Measurements from ENCODE around the gene XYLB. TPM values are rescaled to one million over a fixed set of nuclear protein-coding genes. Genes with fewer than 3 reads are reported as not detected.

The XYLB gene
- total RNA-seq, 1 experiment from 2014 or later, result 14.0 TPM

DNA sequence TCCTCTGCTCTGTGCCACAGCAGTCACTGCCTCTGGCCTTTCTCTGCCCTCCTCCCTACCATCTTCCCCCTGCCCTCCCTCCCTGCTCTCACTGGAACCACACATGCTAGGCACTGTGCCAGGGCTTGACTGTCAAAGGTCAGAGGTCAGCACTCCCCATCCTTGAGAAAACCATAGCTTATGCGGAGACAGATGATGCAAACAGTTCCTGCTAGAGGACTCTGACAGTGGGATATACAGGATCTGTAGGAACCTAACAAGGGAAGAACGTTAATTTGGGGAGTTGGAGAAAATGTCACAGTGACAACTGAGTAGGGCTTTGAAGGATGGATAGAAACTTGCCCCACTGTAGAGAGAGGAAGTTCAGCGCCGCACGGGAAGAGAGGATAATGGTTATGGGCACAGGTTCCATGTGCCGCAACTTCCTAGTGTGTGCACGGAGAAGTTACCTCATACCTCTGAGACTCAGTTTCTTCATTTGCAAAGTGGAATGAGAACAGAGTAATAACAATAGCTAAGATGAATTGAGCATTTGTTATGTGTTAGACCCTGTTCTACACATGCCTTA, 29.3 kb upstream of the XYLB start:
- H3K4me3 ChIP-seq (replicated peaks in 1 of 2; ENCODE audit: low read depth in 1 of 2, low read length in 2 of 2), result no peak overlapping the region
- H3K4me2 ChIP-seq (ENCODE audit: low read length), result no peak overlapping the region
- CTCF ChIA-PET, result no interaction called here
- no peak overlapping the region for H3K9ac ChIP-seq (ENCODE audit: low read length)
- no peak for TF ChIP-seq RAD21 (IDR thresholded peaks at IDR 0.05; ENCODE audit: low read depth)
- TF ChIP-seq POLR2AphosphoS5 (IDR thresholded peaks at IDR 0.05; ENCODE audit: low read depth, low read length), result no peak
- TF ChIP-seq SP1 (IDR thresholded peaks at IDR 0.05; ENCODE audit: low read depth), result no peak
- no peak for TF ChIP-seq CBX3 (IDR thresholded peaks at IDR 0.05; ENCODE audit: low read depth)
- no peak for TF ChIP-seq ZNF274 (IDR thresholded peaks at IDR 0.05; ENCODE audit: low read depth, low read length)
- TF ChIP-seq, protein P1, sequence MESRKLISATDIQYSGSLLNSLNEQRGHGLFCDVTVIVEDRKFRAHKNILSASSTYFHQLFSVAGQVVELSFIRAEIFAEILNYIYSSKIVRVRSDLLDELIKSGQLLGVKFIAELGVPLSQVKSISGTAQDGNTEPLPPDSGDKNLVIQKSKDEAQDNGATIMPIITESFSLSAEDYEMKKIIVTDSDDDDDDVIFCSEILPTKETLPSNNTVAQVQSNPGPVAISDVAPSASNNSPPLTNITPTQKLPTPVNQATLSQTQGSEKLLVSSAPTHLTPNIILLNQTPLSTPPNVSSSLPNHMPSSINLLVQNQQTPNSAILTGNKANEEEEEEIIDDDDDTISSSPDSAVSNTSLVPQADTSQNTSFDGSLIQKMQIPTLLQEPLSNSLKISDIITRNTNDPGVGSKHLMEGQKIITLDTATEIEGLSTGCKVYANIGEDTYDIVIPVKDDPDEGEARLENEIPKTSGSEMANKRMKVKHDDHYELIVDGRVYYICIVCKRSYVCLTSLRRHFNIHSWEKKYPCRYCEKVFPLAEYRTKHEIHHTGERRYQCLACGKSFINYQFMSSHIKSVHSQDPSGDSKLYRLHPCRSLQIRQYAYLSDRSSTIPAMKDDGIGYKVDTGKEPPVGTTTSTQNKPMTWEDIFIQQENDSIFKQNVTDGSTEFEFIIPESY (IDR thresholded peaks at IDR 0.05; ENCODE audit: extremely low read depth, insufficient replicate concordance, low read length), result no peak
- TF ChIP-seq EZH2 (IDR thresholded peaks at IDR 0.05), result no peak
- TF ChIP-seq EGR1 (IDR thresholded peaks at IDR 0.05; ENCODE audit: low read depth), result no peak
- TF ChIP-seq POLR2A (IDR thresholded peaks at IDR 0.05; ENCODE audit: borderline replicate concordance, extremely low read depth, insufficient read depth, insufficient read length), result no peak
- TF ChIP-seq EZH2phosphoT487 (IDR thresholded peaks at IDR 0.05; ENCODE audit: borderline replicate concordance), result no peak
- TF ChIP-seq MAX (IDR thresholded peaks at IDR 0.05), result no peak
- TF ChIP-seq FOSL1 (IDR thresholded peaks at IDR 0.05; ENCODE audit: low read depth), result no peak
- TF ChIP-seq CEBPB (IDR thresholded peaks at IDR 0.05; ENCODE audit: low read depth), result no peak
- TF ChIP-seq YY1 (IDR thresholded peaks at IDR 0.05; ENCODE audit: extremely low read depth, insufficient replicate concordance, low read depth, low read length), result no peak
- H3K27me3 ChIP-seq (ENCODE audit: insufficient read depth, low read length), result no peaks in the 10 kb centered on the region
- intact Hi-C loops (cut with micrococcal nuclease), result no loop called here
- POLR2A ChIA-PET, result no interaction called here
- H3K36me3 ChIP-seq (ENCODE audit: control insufficient read depth in 1 of 2, insufficient read depth in 2 of 2, low read length in 2 of 2), result no peaks in the 10 kb centered on the region
- H3K27ac ChIP-seq (ENCODE audit: low read depth, low read length), result no peak overlapping the region
- no peaks in the 10 kb centered on the region for H3K9me2 ChIP-seq (ENCODE audit: insufficient read depth)
- no TSS peak for BruUV-seq (replicated peaks)
- H4K20me1 ChIP-seq (ENCODE audit: insufficient read depth), result no peaks in the 10 kb centered on the region
- RAD21 ChIA-PET (ENCODE audit: low non-redundant PET in 1 of 2, low total read pairs in 2 of 2, uncharacterized antibody in 2 of 2, unreplicated experiment in 2 of 2), result no interaction called here
- no peaks in the 10 kb centered on the region for H3K9me3 ChIP-seq (ENCODE audit: control insufficient read depth in 1 of 2, insufficient read depth in 1 of 2, low read depth in 1 of 2, low read length in 2 of 2)
- no peak for ATAC-seq
- H3K4me1 ChIP-seq (ENCODE audit: control insufficient read depth in 1 of 2, insufficient read depth in 2 of 2, low read length in 2 of 2), result no peaks in the 10 kb centered on the region
- no peak overlapping the region for H2AFZ ChIP-seq (ENCODE audit: low read depth, low read length, poor library complexity, severe bottlenecking)
- H3K79me2 ChIP-seq (ENCODE audit: insufficient read depth, low read length), result no peaks in the 10 kb centered on the region
- no peak for DNase-seq (ENCODE audit: low read depth, low spot score)
